ENCODE measurements around the gene TMEM51.

Gene TMEM51

GRCh38 chr1:15201221-15201620, 47.7 kb downstream of the TMEM51 start:
- DNase-seq, result no peak

GRCh38 chr1:15201849-15202551, 48.5 kb downstream of the TMEM51 start:
- DNase-seq, result no peak

- DNase-seq, result no peak
Observed at GRCh38 chr1:15204931-15205330, 51.4 kb downstream of the TMEM51 start.

GRCh38 chr1:15205586-15206346, 52.2 kb downstream of the TMEM51 start:
- no peak for DNase-seq

- DNase-seq, result no peak
Observed at GRCh38 chr1:15206418-15207030, 53.0 kb downstream of the TMEM51 start.

GRCh38 chr1:15207031-15207828, 53.7 kb downstream of the TMEM51 start:
- DNase-seq, result no peak

- DNase-seq, result no peak
Observed at GRCh38 chr1:15207829-15208429, 54.4 kb downstream of the TMEM51 start.

- DNase-seq, result no peak
Observed at GRCh38 chr1:15210651-15211375, 57.3 kb downstream of the TMEM51 start.

- DNase-seq, result no peak
Observed at GRCh38 chr1:15211424-15211823, 57.9 kb downstream of the TMEM51 start.

GRCh38 chr1:15212216-15212953, 58.8 kb downstream of the TMEM51 start:
- DNase-seq, result no peak

- no peak for DNase-seq
Observed at GRCh38 chr1:15212954-15213291, 59.4 kb downstream of the TMEM51 start.

GRCh38 chr1:15213341-15213821, 59.8 kb downstream of the TMEM51 start:
- DNase-seq, result no peak

GRCh38 chr1:15214527-15214926, 61.0 kb downstream of the TMEM51 start:
- DNase-seq, result no peak

- DNase-seq, result no peak
Observed at GRCh38 chr1:15215116-15215515, 61.6 kb downstream of the TMEM51 start.

- DNase-seq, result no peak
Observed at GRCh38 chr1:15217654-15218053, 64.1 kb downstream of the TMEM51 start.

- DNase-seq, result no peak
Observed at GRCh38 chr1:15218287-15219279, 65.0 kb downstream of the TMEM51 start.

GRCh38 chr1:15219280-15220023, 65.9 kb downstream of the TMEM51 start:
- no peak for DNase-seq

GRCh38 chr1:15220024-15220392, 66.5 kb downstream of the TMEM51 start:
- DNase-seq, result no peak

- no peak for DNase-seq
Observed at GRCh38 chr1:15220825-15221431, 67.4 kb downstream of the TMEM51 start.

Data from activated gamma-delta T cell treated with Interleukin-2 at 50 U/mL for 16 hours (primary cell).